PC-3 (cell line): ENCODE measurements around the gene SIVA1. TPM values are rescaled to one million over a fixed set of nuclear protein-coding genes. Genes with fewer than 3 reads are reported as not detected.
A peak's percentile ranks its signal among the peaks of the same experiment; 100 is the strongest.

Experiments used
- ATAC-seq: fragments of 200-7000 bp; cut with Tn5 transposase; 2 replicates; pipeline ENCODE4 v1.9.1; 2020; ENCODE audit warnings: mild to moderate bottlenecking, moderate library complexity
- BruUV-seq: library from RNA; stranded (reverse); fragments of 400-500 nt; replicated peaks from 2 replicates; lab custom pipeline; 2021; lab: Mats Ljungman, UMichigan
- CTCF ChIA-PET: fragments of 300-600 bp; sonication (Branson Sonifier 250); formaldehyde crosslinking; loops from one replicate; lab custom pipeline; 2022; ENCODE audit warnings: antibody characterized with exemption; lab: Charles Lee
- POLR2A ChIA-PET: fragments of 300-600 bp; sonication (Branson Sonifier 250); formaldehyde crosslinking; loops from one replicate; lab custom pipeline; 2022; ENCODE audit warnings: antibody characterized with exemption; ENCODE audit not compliant: unreplicated experiment; lab: Charles Lee
- DNase-seq: peaks from one replicate; pipeline ENCODE4 v3.0.0-alpha.2; 2015
- H2AFZ ChIP-seq: fragments of 300-600 bp; sonication (generic); 2 replicates; pipeline ENCODE4 v1.6.0; 2016; ENCODE audit warnings: antibody characterized with exemption, low read length
- H3F3A ChIP-seq: fragments of 300-600 bp; sonication (generic); one replicate; pipeline ENCODE4 v1.6.0; 2017; ENCODE audit warnings: antibody characterized with exemption, low read length, control low read depth, mild to moderate bottlenecking; ENCODE audit not compliant: unreplicated experiment
- H3K27ac ChIP-seq: fragments of 300-600 bp; sonication (generic); 2 replicates; pipeline ENCODE4 v1.5.1; 2016; ENCODE audit warnings: mild to moderate bottlenecking, low read length
- H3K27me3 ChIP-seq: fragments of 300-600 bp; sonication (generic); 2 replicates; pipeline ENCODE4 v1.6.1; 2016; ENCODE audit warnings: low read length, mixed read lengths
- H3K36me3 ChIP-seq: fragments of 300-600 bp; sonication (generic); 2 replicates; pipeline ENCODE4 v1.6.1; 2016; ENCODE audit warnings: low read depth, mixed run types, low read length, mixed read lengths
- H3K4me1 ChIP-seq: fragments of 300-600 bp; sonication (generic); 2 replicates; pipeline ENCODE4 v1.5.1; 2016; ENCODE audit warnings: low read length; ENCODE audit not compliant: insufficient read depth
- H3K4me2 ChIP-seq: fragments of 300-600 bp; sonication (generic); 2 replicates; pipeline ENCODE4 v1.6.0; 2016; ENCODE audit warnings: low read length
- H3K4me3 ChIP-seq: fragments of 300-600 bp; sonication (generic); 2 replicates; pipeline ENCODE4 v1.5.1; 2016; ENCODE audit warnings: mild to moderate bottlenecking, low read length, mixed read lengths
- H3K79me2 ChIP-seq: fragments of 300-600 bp; sonication (generic); 2 replicates; pipeline ENCODE4 v1.6.1; 2017; ENCODE audit warnings: low read length, mixed read lengths
- H3K9ac ChIP-seq: fragments of 300-600 bp; sonication (generic); 2 replicates; pipeline ENCODE4 v1.6.0; 2016; ENCODE audit warnings: mild to moderate bottlenecking, low read length
- H3K9me2 ChIP-seq: fragments of 300-600 bp; sonication (generic); replicated peaks from 2 replicates; pipeline ENCODE4 v1.6.1; 2016; ENCODE audit warnings: mixed run types, low read length, mixed read lengths
- H3K9me3 ChIP-seq: fragments of 300-600 bp; sonication (generic); 2 replicates; pipeline ENCODE4 v1.6.1; 2016; ENCODE audit warnings: low read length, mixed read lengths
- H4K20me1 ChIP-seq: fragments of 300-600 bp; sonication (generic); 2 replicates; pipeline ENCODE4 v1.6.1; 2016; ENCODE audit warnings: low read length, mixed read lengths
- CTCF ChIP-seq: fragments of 300-600 bp; sonication (generic); conservative IDR thresholded peaks from 2 replicates; pipeline ENCODE4 v1.5.1; 2017; ENCODE audit warnings: antibody characterized with exemption, low read depth, mild to moderate bottlenecking, low read length
- EZH2 ChIP-seq: fragments of 300-600 bp; sonication (generic); IDR thresholded peaks from one replicate; pipeline ENCODE4 v1.6.1; 2017; ENCODE audit warnings: antibody characterized with exemption, mild to moderate bottlenecking, low read length; ENCODE audit not compliant: unreplicated experiment
- EZH2phosphoT487 ChIP-seq: fragments of 300-600 bp; sonication (generic); IDR thresholded peaks from 2 replicates; pipeline ENCODE4 v1.6.1; 2018; ENCODE audit warnings: mild to moderate bottlenecking, antibody characterized with exemption, low read length, borderline replicate concordance
- intact Hi-C: fragments of 100-400 bp; cut with micrococcal nuclease; formaldehyde crosslinking; loops from 2 replicates; pipeline ENCODE4 v1.9.0; 2023
- total RNA-seq: library from RNA; depleted of rRNA; stranded (reverse); fragments of >200 nt; gene quantifications from 2 replicates; pipeline ENCODE4 v1.2.3, GENCODE V29; 2014

The SIVA1 gene
- total RNA-seq, 1 experiment from 2014 or later: 375 TPM

GRCh38 chr14:104792101-104792884 lies 39.3 kb downstream of the SIVA1 start:
- H3K79me2 ChIP-seq: peaks cover 70% of the 10 kb centered on the region
- H3K4me2 ChIP-seq: peak overlapping the region; percentile 23; the same call in 1 of the 2 replicates
- no peak overlapping the region for H3K4me3 ChIP-seq
- no peak for TF ChIP-seq CTCF
- TF ChIP-seq EZH2phosphoT487: no peak
- H3K9ac ChIP-seq: no peak overlapping the region
- peaks cover 27% of the 10 kb centered on the region for H4K20me1 ChIP-seq
- H3F3A ChIP-seq: no peaks in the 10 kb centered on the region
- ChIA-PET CTCF (interaction anchor here (0.7 kb wide), 1 partner anchor 24 kb away, joined by 4 read pairs; no protein-coding TSS in a partner anchor), POLR2A (no interaction called here)
- no peak overlapping the region for H2AFZ ChIP-seq
- H3K36me3 ChIP-seq: peaks cover 4% of the 10 kb centered on the region; the same call in 1 of the 2 replicates
- no peaks in the 10 kb centered on the region for H3K9me3 ChIP-seq
- no peak for DNase-seq
- intact Hi-C loops: no loop called here
- no peak overlapping the region for H3K27ac ChIP-seq
- no peaks in the 10 kb centered on the region for H3K27me3 ChIP-seq
- ATAC-seq: no peak
- no TSS peak for BruUV-seq
- H3K4me1 ChIP-seq: peaks cover 17% of the 10 kb centered on the region
- no peaks in the 10 kb centered on the region for H3K9me2 ChIP-seq

- no peak for ATAC-seq
- BruUV-seq: no TSS peak
- no peak for DNase-seq
- H3F3A ChIP-seq: no peaks in the 10 kb centered on the region
- intact Hi-C loops: no loop called here
- TF ChIP-seq EZH2 (no peak), CTCF (peak; percentile 46; the same call in 1 of the 2 replicates), EZH2phosphoT487 (no peak)
- H3K9me2 ChIP-seq: no peaks in the 10 kb centered on the region
- no peaks in the 10 kb centered on the region for H3K27me3 ChIP-seq
- no peak overlapping the region for H3K9ac ChIP-seq
- CTCF ChIA-PET: no interaction called here
- no peaks in the 10 kb centered on the region for H3K9me3 ChIP-seq
- peaks cover 64% of the 10 kb centered on the region for H3K79me2 ChIP-seq
- H3K36me3 ChIP-seq: peaks cover 4% of the 10 kb centered on the region; the same call in 1 of the 2 replicates
- peak overlapping the region; percentile 77; the same call in 1 of the 2 replicates for H3K4me3 ChIP-seq
- H4K20me1 ChIP-seq: peaks cover 27% of the 10 kb centered on the region
- H3K4me1 ChIP-seq: peaks cover 17% of the 10 kb centered on the region
- H2AFZ ChIP-seq: no peak overlapping the region
- POLR2A ChIA-PET: no interaction called here
- no peak overlapping the region for H3K27ac ChIP-seq
- H3K4me2 ChIP-seq: peak overlapping the region; percentile 95
Observed at GRCh38 chr14:104792945-104793702, 40.2 kb downstream of the SIVA1 start.
